Hypothalamus (tissue), 51 donors: Measurements from ENCODE around the gene ADARB2.
"Not testable (repeated sequence)": the region's sequence is repeated elsewhere in the genome, so short reads cannot be mapped to it uniquely, and the experiment has no call there.

ENCODE experiments used
- DNase-seq, 51 donors: peaks; one replicate each; lab custom pipeline; 2025; lab: John Stamatoyannopoulos, UW

ADARB2 gene

GRCh38 chr10:1452777-1453176 is 284.5 kb downstream of the ADARB2 start:
- no peak for DNase-seq

- DNase-seq: no peak
These were observed 285.4 kb downstream of the ADARB2 start for GRCh38 chr10:1451941-1452340.

- no peak for DNase-seq
These were observed 285.9 kb downstream of the ADARB2 start for GRCh38 chr10:1451362-1451888.

GRCh38 chr10:1449572-1450205 is 287.6 kb downstream of the ADARB2 start:
- no peak for DNase-seq

- no peak for DNase-seq
These were observed 288.3 kb downstream of the ADARB2 start for GRCh38 chr10:1449021-1449420.

GRCh38 chr10:1448252-1448930 is 288.9 kb downstream of the ADARB2 start:
- DNase-seq: no peak

- DNase-seq: no peak
These were observed 292.5 kb downstream of the ADARB2 start for GRCh38 chr10:1444826-1445225.

GRCh38 chr10:1440897-1441296 is 296.4 kb downstream of the ADARB2 start:
- DNase-seq: no peak

- DNase-seq: no peak
These were observed 302.2 kb downstream of the ADARB2 start for GRCh38 chr10:1434912-1435692.

GRCh38 chr10:1434202-1434601 is 303.1 kb downstream of the ADARB2 start:
- DNase-seq: no peak

- DNase-seq: no peak
These were observed 305.2 kb downstream of the ADARB2 start for GRCh38 chr10:1432161-1432560.

GRCh38 chr10:1431229-1431628 is 306.1 kb downstream of the ADARB2 start:
- DNase-seq: no peak

- DNase-seq: not testable (repeated sequence)
These were observed 309.7 kb downstream of the ADARB2 start for GRCh38 chr10:1427521-1428186.

- no peak for DNase-seq
These were observed 310.5 kb downstream of the ADARB2 start for GRCh38 chr10:1426786-1427185.

- DNase-seq: no peak
These were observed 311.4 kb downstream of the ADARB2 start for GRCh38 chr10:1425879-1426278.

GRCh38 chr10:1424648-1425047 is 312.7 kb downstream of the ADARB2 start:
- DNase-seq: no peak

GRCh38 chr10:1423676-1424253 is 313.6 kb downstream of the ADARB2 start:
- DNase-seq: no peak

GRCh38 chr10:1422275-1422674 is 315.1 kb downstream of the ADARB2 start:
- no peak for DNase-seq

- peak in 45 of 51 donors; percentile 7 to 76 (median 45) for DNase-seq
These were observed 316.5 kb downstream of the ADARB2 start for GRCh38 chr10:1420661-1421362.
